GM18508 (cell line): ENCODE measurements around the gene RNF152.

Source experiments
- ATAC-seq: cut with Tn5 transposase; IDR thresholded peaks from one replicate; pipeline ENCODE4 v1.9.1; 2021; ENCODE audit warnings: moderate number of reproducible peaks; ENCODE audit not compliant: insufficient read depth, unreplicated experiment

RNF152 gene

GRCh38 chr18:61766266-61766884, 126.4 kb downstream of the RNF152 start:
- ATAC-seq: no peak

- no peak for ATAC-seq
Measured at GRCh38 chr18:61765097-61765496, 127.7 kb downstream of the RNF152 start.

- no peak for ATAC-seq
Measured at GRCh38 chr18:61764381-61764780, 128.4 kb downstream of the RNF152 start.

GRCh38 chr18:61761875-61762274, 130.9 kb downstream of the RNF152 start:
- no peak for ATAC-seq
